Esophagus muscularis mucosa (tissue), 3 donors: ENCODE results near the gene FAM169A.

ENCODE experiments used
- CTCF ChIP-seq, 3 experiments: fragments of 200-600 bp in 2 of 3; fragments of 450-650 bp in 1 of 3; sonication (generic) in 2 of 3; IDR thresholded peaks; one replicate each; pipeline ENCODE4 v1.5.1; 2017 to 2019; ENCODE audit warnings: antibody characterized with exemption in 3 of 3, mild to moderate bottlenecking in 2 of 3, moderate library complexity in 1 of 3
- POLR2AphosphoS5 ChIP-seq, 2 donors: sonication (generic); formaldehyde crosslinking; IDR thresholded peaks; one replicate each; pipeline ENCODE4 v1.6.1; 2017; ENCODE audit warnings: antibody characterized with exemption in 2 of 2

GRCh38 chr5:74889523-74890105 lies 23.4 kb upstream of the FAM169A start:
- TF ChIP-seq CTCF (IDR thresholded peaks at IDR 0.05) = no peak
- no peak for TF ChIP-seq POLR2AphosphoS5 (IDR thresholded peaks at IDR 0.05)
